ENCODE results near the gene NTN3.

The NTN3 gene

GRCh38 chr16:2468233-2468724 lies 2.8 kb upstream of the NTN3 start:
- Histone ChIP-seq H3K27ac (ENCODE audit: low read depth, low read length) (peak overlapping the region; percentile 25; the same call in 1 of the 2 replicates), H3K4me3 (ENCODE audit: low read length) (peak overlapping the region; percentile 50), H3K4me1 (ENCODE audit: insufficient read depth, low read length) (peaks cover 12% of the 10 kb centered on the region)

GRCh38 chr16:2468725-2469398 lies 2.2 kb upstream of the NTN3 start:
- Histone ChIP-seq H3K9me3 (ENCODE audit: insufficient read depth, low read depth, low read length) (no peaks in the 10 kb centered on the region), H3K27ac (ENCODE audit: low read depth, low read length) (no peak overlapping the region), H3K4me1 (ENCODE audit: insufficient read depth, low read length) (peaks cover 12% of the 10 kb centered on the region), H3K27me3 (ENCODE audit: insufficient read depth, low read length) (peaks cover 56% of the 10 kb centered on the region), H3K36me3 (ENCODE audit: insufficient read depth, low read length) (no peaks in the 10 kb centered on the region), H3K4me3 (ENCODE audit: low read length) (peak overlapping the region; percentile 50), H3K9ac (ENCODE audit: low read depth, low read length) (peak overlapping the region; percentile 75)
- 33% methylated on average over 12 of the region's 14 CpGs for WGBS

More at GRCh38 chr16:2468233-2468724, 2.8 kb upstream of the NTN3 start:
- no peaks in the 10 kb centered on the region for H3K9me3 ChIP-seq (ENCODE audit: insufficient read depth, low read depth, low read length)
- peak overlapping the region; percentile 75 for H3K9ac ChIP-seq (ENCODE audit: low read depth, low read length)
- WGBS: 2% methylated on average over 38 of the region's 38 CpGs
- 0 out of 2 replicates have a peak, but pooled peaks cover 3% of the 10 kb centered on the region for H3K36me3 ChIP-seq (ENCODE audit: insufficient read depth, low read length)
- H3K27me3 ChIP-seq (ENCODE audit: insufficient read depth, low read length): peaks cover 51% of the 10 kb centered on the region

- H3K27ac ChIP-seq (ENCODE audit: low read depth, low read length): no peak overlapping the region
- H3K27me3 ChIP-seq (ENCODE audit: insufficient read depth, low read length): peaks cover 63% of the 10 kb centered on the region
- H3K9ac ChIP-seq (ENCODE audit: low read depth, low read length): peak overlapping the region; percentile 25; the same call in 1 of the 2 replicates
- H3K4me3 ChIP-seq (ENCODE audit: low read length): no peak overlapping the region
- no peaks in the 10 kb centered on the region for H3K9me3 ChIP-seq (ENCODE audit: insufficient read depth, low read depth, low read length)
- peaks cover 12% of the 10 kb centered on the region for H3K4me1 ChIP-seq (ENCODE audit: insufficient read depth, low read length)
- 77% methylated on average over 16 of the region's 16 CpGs for WGBS
- H3K36me3 ChIP-seq (ENCODE audit: insufficient read depth, low read length): no peaks in the 10 kb centered on the region
These were observed 1.5 kb upstream of the NTN3 start for GRCh38 chr16:2469399-2470233.

- Histone ChIP-seq H3K9me3 (ENCODE audit: insufficient read depth, low read depth, low read length) (no peaks in the 10 kb centered on the region), H3K4me3 (ENCODE audit: low read length) (no peak overlapping the region), H3K27ac (ENCODE audit: low read depth, low read length) (no peak overlapping the region), H3K4me1 (ENCODE audit: insufficient read depth, low read length) (peaks cover 12% of the 10 kb centered on the region), H3K36me3 (ENCODE audit: insufficient read depth, low read length) (no peaks in the 10 kb centered on the region), H3K9ac (ENCODE audit: low read depth, low read length) (no peak overlapping the region), H3K27me3 (ENCODE audit: insufficient read depth, low read length) (peaks cover 63% of the 10 kb centered on the region)
- 89% methylated on average over 7 of the region's 7 CpGs for WGBS
These were observed 879 bp upstream of the NTN3 start for GRCh38 chr16:2470234-2470601.

GRCh38 chr16:2470603-2471015 lies 488 bp upstream of the NTN3 start:
- H3K36me3 ChIP-seq (ENCODE audit: insufficient read depth, low read length): no peaks in the 10 kb centered on the region
- no peak overlapping the region for H3K27ac ChIP-seq (ENCODE audit: low read depth, low read length)
- peaks cover 12% of the 10 kb centered on the region for H3K4me1 ChIP-seq (ENCODE audit: insufficient read depth, low read length)
- H3K4me3 ChIP-seq (ENCODE audit: low read length): peak overlapping the region; percentile 27
- no peaks in the 10 kb centered on the region for H3K9me3 ChIP-seq (ENCODE audit: insufficient read depth, low read depth, low read length)
- peaks cover 65% of the 10 kb centered on the region for H3K27me3 ChIP-seq (ENCODE audit: insufficient read depth, low read length)
- no peak overlapping the region for H3K9ac ChIP-seq (ENCODE audit: low read depth, low read length)
- 46% methylated on average over 9 of the region's 9 CpGs for WGBS

- Histone ChIP-seq H3K27me3 (ENCODE audit: insufficient read depth, low read length) (peaks cover 77% of the 10 kb centered on the region), H3K27ac (ENCODE audit: low read depth, low read length) (no peak overlapping the region), H3K9me3 (ENCODE audit: insufficient read depth, low read depth, low read length) (no peaks in the 10 kb centered on the region), H3K36me3 (ENCODE audit: insufficient read depth, low read length) (no peaks in the 10 kb centered on the region), H3K4me3 (ENCODE audit: low read length) (peak overlapping the region; percentile 44), H3K4me1 (ENCODE audit: insufficient read depth, low read length) (peaks cover 12% of the 10 kb centered on the region), H3K9ac (ENCODE audit: low read depth, low read length) (0 out of 2 replicates have a peak overlapping the region, but pooled peaks have one; percentile 9)
- WGBS: 34% methylated on average over 61 of the region's 61 CpGs
These were observed 773 bp downstream of the NTN3 start for GRCh38 chr16:2471653-2472487.

GRCh38 chr16:2472488-2472864 lies 1.4 kb downstream of the NTN3 start:
- H3K27ac ChIP-seq (ENCODE audit: low read depth, low read length): no peak overlapping the region
- H3K4me3 ChIP-seq (ENCODE audit: low read length): no peak overlapping the region
- no peaks in the 10 kb centered on the region for H3K36me3 ChIP-seq (ENCODE audit: insufficient read depth, low read length)
- H3K4me1 ChIP-seq (ENCODE audit: insufficient read depth, low read length): peaks cover 12% of the 10 kb centered on the region
- 94% methylated on average over 27 of the region's 27 CpGs for WGBS
- peaks cover 80% of the 10 kb centered on the region for H3K27me3 ChIP-seq (ENCODE audit: insufficient read depth, low read length)
- H3K9ac ChIP-seq (ENCODE audit: low read depth, low read length): no peak overlapping the region
- H3K9me3 ChIP-seq (ENCODE audit: insufficient read depth, low read depth, low read length): no peaks in the 10 kb centered on the region

- no peak overlapping the region for H3K9ac ChIP-seq (ENCODE audit: low read depth, low read length)
- peaks cover 78% of the 10 kb centered on the region for H3K27me3 ChIP-seq (ENCODE audit: insufficient read depth, low read length)
- no peaks in the 10 kb centered on the region for H3K9me3 ChIP-seq (ENCODE audit: insufficient read depth, low read depth, low read length)
- H3K4me3 ChIP-seq (ENCODE audit: low read length): peak overlapping the region; percentile 77; the same call in 1 of the 2 replicates
- peaks cover 12% of the 10 kb centered on the region for H3K4me1 ChIP-seq (ENCODE audit: insufficient read depth, low read length)
- no peaks in the 10 kb centered on the region for H3K36me3 ChIP-seq (ENCODE audit: insufficient read depth, low read length)
- no peak overlapping the region for H3K27ac ChIP-seq (ENCODE audit: low read depth, low read length)
- 82% methylated on average over 14 of the region's 14 CpGs for WGBS
These were observed 1.9 kb downstream of the NTN3 start for GRCh38 chr16:2472885-2473445.

GRCh38 chr16:2473446-2473926 lies 2.4 kb downstream of the NTN3 start:
- no peaks in the 10 kb centered on the region for H3K9me3 ChIP-seq (ENCODE audit: insufficient read depth, low read depth, low read length)
- H3K27ac ChIP-seq (ENCODE audit: low read depth, low read length): no peak overlapping the region
- peak overlapping the region; percentile 77 for H3K4me3 ChIP-seq (ENCODE audit: low read length)
- H3K9ac ChIP-seq (ENCODE audit: low read depth, low read length): no peak overlapping the region
- peaks cover 72% of the 10 kb centered on the region for H3K27me3 ChIP-seq (ENCODE audit: insufficient read depth, low read length)
- peaks cover 12% of the 10 kb centered on the region for H3K4me1 ChIP-seq (ENCODE audit: insufficient read depth, low read length)
- 4% methylated on average over 49 of the region's 49 CpGs for WGBS
- no peaks in the 10 kb centered on the region for H3K36me3 ChIP-seq (ENCODE audit: insufficient read depth, low read length)

GRCh38 chr16:2473999-2474876 lies 3.1 kb downstream of the NTN3 start:
- no peaks in the 10 kb centered on the region for H3K36me3 ChIP-seq (ENCODE audit: insufficient read depth, low read length)
- WGBS: under 1% methylated on average over 100 of the region's 100 CpGs
- H3K27ac ChIP-seq (ENCODE audit: low read depth, low read length): no peak overlapping the region
- peak overlapping the region; percentile 77 for H3K4me3 ChIP-seq (ENCODE audit: low read length)
- peaks cover 66% of the 10 kb centered on the region for H3K27me3 ChIP-seq (ENCODE audit: insufficient read depth, low read length)
- H3K9ac ChIP-seq (ENCODE audit: low read depth, low read length): peak overlapping the region; percentile 67; the same call in 1 of the 2 replicates
- H3K4me1 ChIP-seq (ENCODE audit: insufficient read depth, low read length): peaks cover 8% of the 10 kb centered on the region
- no peaks in the 10 kb centered on the region for H3K9me3 ChIP-seq (ENCODE audit: insufficient read depth, low read depth, low read length)
